ENCODE results near the gene CSK.

CSK gene

GRCh38 chr15:74798388-74799254 lies 16.7 kb downstream of the CSK start:
- peak; percentile 66 for DNase-seq (ENCODE audit: insufficient read length, low spot score)
- peak; percentile 64; the same call in 1 of the 2 replicates for TF ChIP-seq POU2F2 (IDR thresholded peaks at IDR 0.05; ENCODE audit: low read depth, low read length)
- no peak for TF ChIP-seq SPI1 (IDR thresholded peaks at IDR 0.05; ENCODE audit: low read depth, low read length)
- peak; percentile 94 for FAIRE-seq

- no peak for TF ChIP-seq TAF1 (IDR thresholded peaks at IDR 0.05; ENCODE audit: low read depth, low read length)
- no peak for TF ChIP-seq POLR2AphosphoS5 (IDR thresholded peaks at IDR 0.05; ENCODE audit: low read depth, low read length)
- TF ChIP-seq POU2F2 (IDR thresholded peaks at IDR 0.05; ENCODE audit: low read depth, low read length), result no peak
- TF ChIP-seq POLR2A (IDR thresholded peaks at IDR 0.05; ENCODE audit: low read depth, low read length), result no peak; the same call in 1 of the 2 replicates
- TF ChIP-seq PAX5 (IDR thresholded peaks at IDR 0.05; ENCODE audit: insufficient read depth, low read length, severe bottlenecking), result no peak
- TF ChIP-seq SPI1 (IDR thresholded peaks at IDR 0.05; ENCODE audit: low read depth, low read length), result no peak
- FAIRE-seq (peak; percentile 76), DNase-seq (ENCODE audit: insufficient read length, low spot score) (no peak)
Observed at GRCh38 chr15:74799255-74799855, 17.5 kb downstream of the CSK start.

GRCh38 chr15:74799856-74800558 lies 18.1 kb downstream of the CSK start:
- peak; percentile 99 for FAIRE-seq

GRCh38 chr15:74800559-74801094 lies 18.7 kb downstream of the CSK start:
- no peak for TF ChIP-seq POLR2AphosphoS5 (IDR thresholded peaks at IDR 0.05; ENCODE audit: low read depth, low read length)
- no peak for TF ChIP-seq POLR2A (IDR thresholded peaks at IDR 0.05; ENCODE audit: low read depth, low read length)
- TF ChIP-seq POU2F2 (IDR thresholded peaks at IDR 0.05; ENCODE audit: low read depth, low read length), result no peak
- no peak for TF ChIP-seq TAF1 (IDR thresholded peaks at IDR 0.05; ENCODE audit: low read depth, low read length)
- FAIRE-seq (peak; percentile 63), DNase-seq (ENCODE audit: insufficient read length, low spot score) (no peak)

More at GRCh38 chr15:74799856-74800558, 18.1 kb downstream of the CSK start:
- no peak for TF ChIP-seq PAX5 (IDR thresholded peaks at IDR 0.05; ENCODE audit: insufficient read depth, low read length, severe bottlenecking)
- TF ChIP-seq POLR2AphosphoS5 (IDR thresholded peaks at IDR 0.05; ENCODE audit: low read depth, low read length), result peak; percentile 58; the same call in 1 of the 2 replicates
- TF ChIP-seq POU2F2 (IDR thresholded peaks at IDR 0.05; ENCODE audit: low read depth, low read length), result peak; percentile 68
- TF ChIP-seq SPI1 (IDR thresholded peaks at IDR 0.05; ENCODE audit: low read depth, low read length), result peak; percentile 34; the same call in 1 of the 2 replicates
- DNase-seq (ENCODE audit: insufficient read length, low spot score), result peak; percentile 98

GRCh38 chr15:74801311-74801997 lies 19.6 kb downstream of the CSK start:
- FAIRE-seq (no peak), DNase-seq (ENCODE audit: insufficient read length, low spot score) (no peak)
- TF ChIP-seq SPI1 (IDR thresholded peaks at IDR 0.05; ENCODE audit: low read depth, low read length) (no peak), POLR2A (IDR thresholded peaks at IDR 0.05; ENCODE audit: low read depth, low read length) (no peak), POLR2AphosphoS5 (IDR thresholded peaks at IDR 0.05; ENCODE audit: low read depth, low read length) (no peak), TAF1 (IDR thresholded peaks at IDR 0.05; ENCODE audit: low read depth, low read length) (no peak), PAX5 (IDR thresholded peaks at IDR 0.05; ENCODE audit: insufficient read depth, low read length, severe bottlenecking) (no peak), POU2F2 (IDR thresholded peaks at IDR 0.05; ENCODE audit: low read depth, low read length) (no peak)

GRCh38 chr15:74802290-74802689 lies 20.4 kb downstream of the CSK start:
- no peak for DNase-seq (ENCODE audit: insufficient read length, low spot score)
- no peak for FAIRE-seq

GRCh38 chr15:74802862-74803447 lies 21.1 kb downstream of the CSK start:
- no peak for TF ChIP-seq POLR2A (IDR thresholded peaks at IDR 0.05; ENCODE audit: low read depth, low read length)
- no peak for TF ChIP-seq PAX5 (IDR thresholded peaks at IDR 0.05; ENCODE audit: insufficient read depth, low read length, severe bottlenecking)
- no peak for TF ChIP-seq POU2F2 (IDR thresholded peaks at IDR 0.05; ENCODE audit: low read depth, low read length)
- TF ChIP-seq TAF1 (IDR thresholded peaks at IDR 0.05; ENCODE audit: low read depth, low read length), result no peak
- no peak for TF ChIP-seq POLR2AphosphoS5 (IDR thresholded peaks at IDR 0.05; ENCODE audit: low read depth, low read length)
- TF ChIP-seq SPI1 (IDR thresholded peaks at IDR 0.05; ENCODE audit: low read depth, low read length), result no peak
- no peak for FAIRE-seq
- DNase-seq (ENCODE audit: insufficient read length, low spot score), result no peak

More at GRCh38 chr15:74802290-74802689, 20.4 kb downstream of the CSK start:
- TF ChIP-seq POLR2A (IDR thresholded peaks at IDR 0.05; ENCODE audit: low read depth, low read length), result no peak
- TF ChIP-seq POLR2AphosphoS5 (IDR thresholded peaks at IDR 0.05; ENCODE audit: low read depth, low read length), result no peak
- no peak for TF ChIP-seq TAF1 (IDR thresholded peaks at IDR 0.05; ENCODE audit: low read depth, low read length)
- TF ChIP-seq SPI1 (IDR thresholded peaks at IDR 0.05; ENCODE audit: low read depth, low read length), result no peak

- TF ChIP-seq POLR2AphosphoS5 (IDR thresholded peaks at IDR 0.05; ENCODE audit: low read depth, low read length), result no peak
- FAIRE-seq, result peak; percentile 33
Observed at GRCh38 chr15:74804935-74805334, 23.1 kb downstream of the CSK start.

GRCh38 chr15:74807282-74807681 lies 25.4 kb downstream of the CSK start:
- TF ChIP-seq SPI1 (IDR thresholded peaks at IDR 0.05; ENCODE audit: low read depth, low read length), result no peak
- TF ChIP-seq POLR2A (IDR thresholded peaks at IDR 0.05; ENCODE audit: low read depth, low read length), result no peak
- TF ChIP-seq POLR2AphosphoS5 (IDR thresholded peaks at IDR 0.05; ENCODE audit: low read depth, low read length), result no peak
- no peak for TF ChIP-seq PAX5 (IDR thresholded peaks at IDR 0.05; ENCODE audit: insufficient read depth, low read length, severe bottlenecking)
- TF ChIP-seq TAF1 (IDR thresholded peaks at IDR 0.05; ENCODE audit: low read depth, low read length), result no peak
- TF ChIP-seq POU2F2 (IDR thresholded peaks at IDR 0.05; ENCODE audit: low read depth, low read length), result no peak
- FAIRE-seq, result no peak
- no peak for DNase-seq (ENCODE audit: insufficient read length, low spot score)

More at GRCh38 chr15:74804935-74805334, 23.1 kb downstream of the CSK start:
- no peak for DNase-seq (ENCODE audit: insufficient read length, low spot score)

Data from GM12891 (cell line).